ENCODE data around the gene LNPEP. TPM values are rescaled to one million over a fixed set of nuclear protein-coding genes. Genes with fewer than 3 reads are reported as not detected.

Gene LNPEP
- polyA plus RNA-seq, 4 donors, result 1.1 to 22.2 (median 4.3) TPM

DNA sequence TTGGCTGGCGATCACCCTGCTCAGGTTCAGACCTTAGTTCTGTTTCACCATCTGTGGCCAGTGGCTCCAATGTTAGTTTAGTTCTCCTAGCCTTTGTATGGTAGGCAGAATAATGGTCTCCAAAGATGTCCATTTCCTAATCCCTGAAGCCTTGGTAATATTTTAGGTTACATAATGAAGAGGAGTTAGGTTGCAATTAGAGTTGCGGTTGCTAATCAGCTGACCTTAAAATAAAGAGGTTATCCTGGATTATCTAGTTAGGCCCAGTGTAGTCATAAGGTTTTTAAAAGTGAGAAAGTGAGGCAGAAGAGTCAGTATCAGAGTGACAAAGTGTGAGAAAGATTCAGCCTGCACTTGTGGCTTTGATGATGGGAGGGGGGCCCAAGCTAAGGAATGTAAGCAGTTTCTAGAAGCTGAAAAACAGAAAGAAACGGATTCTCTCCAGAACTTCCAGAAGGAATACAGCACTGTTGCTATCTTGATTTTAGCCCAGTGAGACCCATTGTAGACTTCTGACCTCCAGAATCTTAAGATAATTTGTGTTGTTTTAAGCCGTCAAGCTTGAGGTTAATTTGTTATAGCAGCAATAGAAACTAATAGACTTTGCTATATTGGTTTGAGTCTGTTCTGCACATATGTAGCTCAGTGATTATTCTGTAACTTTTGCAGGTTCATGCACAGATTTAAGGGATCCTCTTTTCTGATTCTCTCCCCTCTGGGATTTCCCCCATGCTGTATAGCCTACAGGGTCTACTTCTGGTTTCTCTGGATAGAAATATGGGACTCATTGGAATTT, 21.6 kb downstream of the LNPEP start:
- peak overlapping the region in 1 of 3 donors; percentile 45 for H3K27ac ChIP-seq (ENCODE audit: low read depth in 1 of 3, low read length in 2 of 3)
- no peaks in the 10 kb centered on the region for H3K27me3 ChIP-seq (ENCODE audit: control insufficient read depth in 3 of 3, insufficient read depth in 3 of 3, low read length in 3 of 3)
- no peak for DNase-seq
- peaks cover 0 to 13% (median 0%) of the 10 kb centered on the region in 3 donors for H3K4me1 ChIP-seq (ENCODE audit: control insufficient read depth in 3 of 3, insufficient read depth in 2 of 3, low read depth in 1 of 3, low read length in 2 of 3)
- H3K36me3 ChIP-seq (ENCODE audit: control insufficient read depth in 3 of 3, insufficient read depth in 2 of 3, low read depth in 1 of 3, low read length in 3 of 3), result peaks cover 0 to 2% (median 0%) of the 10 kb centered on the region in 3 donors
- 64 to 83% (median 68%) methylated on average over 4 of the region's 4 CpGs for WGBS, 3 donors
- FAIRE-seq, result no peak
- H3K4me3 ChIP-seq (ENCODE audit: low read depth in 1 of 3, low read length in 3 of 3), result no peak overlapping the region
- H3K9me3 ChIP-seq (ENCODE audit: control insufficient read depth in 2 of 2, insufficient read depth in 1 of 2, low read depth in 1 of 2, low read length in 1 of 2), result no peaks in the 10 kb centered on the region

DNA sequence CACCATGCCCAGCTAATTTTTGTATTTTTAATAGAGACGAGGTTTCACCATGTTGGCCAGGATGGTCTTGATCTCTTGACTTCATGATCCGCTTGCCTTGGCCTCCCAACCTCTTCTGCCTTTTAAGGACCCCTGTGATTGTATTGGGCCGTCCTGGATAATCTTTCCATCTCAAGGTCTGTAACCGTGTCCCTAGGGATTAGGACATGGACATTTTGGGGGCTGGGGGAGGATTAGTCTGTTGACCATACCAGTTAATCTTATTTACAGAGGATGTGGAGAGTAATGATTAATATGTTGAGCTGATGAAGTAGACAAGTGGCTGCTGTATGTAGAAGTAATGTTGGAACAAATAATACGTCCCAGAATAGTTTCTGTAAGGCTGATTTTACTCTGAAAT, 23.1 kb downstream of the LNPEP start:
- Histone ChIP-seq H3K9me3 (ENCODE audit: control insufficient read depth in 2 of 2, insufficient read depth in 1 of 2, low read depth in 1 of 2, low read length in 1 of 2) (no peaks in the 10 kb centered on the region), H3K27ac (ENCODE audit: low read depth in 1 of 3, low read length in 2 of 3) (no peak overlapping the region), H3K27me3 (ENCODE audit: control insufficient read depth in 3 of 3, insufficient read depth in 3 of 3, low read length in 3 of 3) (no peaks in the 10 kb centered on the region), H3K4me1 (ENCODE audit: control insufficient read depth in 3 of 3, insufficient read depth in 2 of 3, low read depth in 1 of 3, low read length in 2 of 3) (peaks cover 0 to 16% (median 0%) of the 10 kb centered on the region in 3 donors), H3K4me3 (ENCODE audit: low read depth in 1 of 3, low read length in 3 of 3) (no peak overlapping the region), H3K36me3 (ENCODE audit: control insufficient read depth in 3 of 3, insufficient read depth in 2 of 3, low read depth in 1 of 3, low read length in 3 of 3) (peaks cover 0 to 2% (median 0%) of the 10 kb centered on the region in 3 donors)
- 80 to 93% (median 89%) methylated on average over 5 of the region's 5 CpGs for WGBS, 3 donors
- FAIRE-seq (no peak), DNase-seq (no peak)

- H3K27me3 ChIP-seq (ENCODE audit: control insufficient read depth in 3 of 3, insufficient read depth in 3 of 3, low read length in 3 of 3), result no peaks in the 10 kb centered on the region
- peak in 1 of 2 donors; percentile 51 for DNase-seq
- H3K9me3 ChIP-seq (ENCODE audit: control insufficient read depth in 2 of 2, insufficient read depth in 1 of 2, low read depth in 1 of 2, low read length in 1 of 2), result no peaks in the 10 kb centered on the region
- H3K36me3 ChIP-seq (ENCODE audit: control insufficient read depth in 3 of 3, insufficient read depth in 2 of 3, low read depth in 1 of 3, low read length in 3 of 3), result peaks cover 0 to 2% (median 0%) of the 10 kb centered on the region in 3 donors
- H3K4me3 ChIP-seq (ENCODE audit: low read depth in 1 of 3, low read length in 3 of 3), result no peak overlapping the region
- H3K27ac ChIP-seq (ENCODE audit: low read depth in 1 of 3, low read length in 2 of 3), result no peak overlapping the region
- WGBS, 3 donors, result 63 to 95% (median 68%) methylated on average over 1 of the region's 1 CpG
- peaks cover 0 to 16% (median 0%) of the 10 kb centered on the region in 3 donors for H3K4me1 ChIP-seq (ENCODE audit: control insufficient read depth in 3 of 3, insufficient read depth in 2 of 3, low read depth in 1 of 3, low read length in 2 of 3)
- peak; percentile 57 for FAIRE-seq
Observed at GRCh38 chr5:96961053-96961452, 25.2 kb downstream of the LNPEP start.

DNA sequence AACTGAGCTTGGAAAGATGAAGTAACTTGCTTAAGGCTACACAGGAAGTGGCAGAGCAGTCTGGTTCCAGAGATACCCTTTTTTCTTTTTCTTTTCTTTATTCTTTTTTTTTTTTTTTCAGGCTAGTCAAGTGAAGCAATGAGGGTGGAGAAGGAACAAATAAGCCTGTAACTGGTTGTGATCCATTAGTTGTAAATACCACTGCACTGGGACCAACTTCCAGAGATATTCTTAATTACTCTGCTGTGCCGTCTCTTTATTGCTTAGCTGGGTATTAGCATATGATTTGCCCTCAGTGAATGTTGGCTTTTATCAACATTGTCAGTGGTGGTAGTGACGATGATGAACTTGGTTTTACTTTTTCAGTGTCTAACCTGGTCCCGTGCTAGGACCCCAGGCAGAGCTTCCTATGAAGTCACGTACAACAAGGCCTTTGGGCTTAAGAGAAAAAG, 26.7 kb downstream of the LNPEP start:
- Histone ChIP-seq H3K36me3 (ENCODE audit: control insufficient read depth in 3 of 3, insufficient read depth in 2 of 3, low read depth in 1 of 3, low read length in 3 of 3) (peaks cover 0 to 2% (median 0%) of the 10 kb centered on the region in 3 donors), H3K4me3 (ENCODE audit: low read depth in 1 of 3, low read length in 3 of 3) (no peak overlapping the region), H3K27ac (ENCODE audit: low read depth in 1 of 3, low read length in 2 of 3) (peak overlapping the region in 2 of 3 donors; percentile 8 to 22), H3K27me3 (ENCODE audit: control insufficient read depth in 3 of 3, insufficient read depth in 3 of 3, low read length in 3 of 3) (no peaks in the 10 kb centered on the region), H3K9me3 (ENCODE audit: control insufficient read depth in 2 of 2, insufficient read depth in 1 of 2, low read depth in 1 of 2, low read length in 1 of 2) (no peaks in the 10 kb centered on the region), H3K4me1 (ENCODE audit: control insufficient read depth in 3 of 3, insufficient read depth in 2 of 3, low read depth in 1 of 3, low read length in 2 of 3) (peaks cover 0 to 14% (median 0%) of the 10 kb centered on the region in 3 donors)
- FAIRE-seq, result no peak
- WGBS, 3 donors, result 48 to 63% (median 59%) methylated on average over 4 of the region's 4 CpGs
- peak; percentile 12 to 26 for DNase-seq

DNA sequence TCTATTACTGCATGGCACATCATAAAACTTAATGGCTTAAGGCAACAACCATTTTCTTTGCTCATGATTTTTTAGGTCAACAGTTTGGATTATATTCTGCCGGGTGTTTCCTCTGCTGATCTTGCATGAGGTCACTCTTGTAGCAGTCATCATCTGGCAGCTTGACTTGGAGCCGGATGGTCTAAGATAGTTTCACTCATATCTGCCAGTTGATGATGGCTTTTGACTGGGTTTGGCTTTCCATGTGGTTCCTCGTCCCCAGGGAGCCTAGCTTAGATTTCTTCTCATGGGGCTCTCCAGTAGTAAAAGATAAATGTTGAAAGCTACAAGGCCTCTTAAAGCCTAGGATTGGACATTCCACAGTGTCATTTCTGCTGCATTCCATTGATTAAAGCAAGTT, 27.4 kb downstream of the LNPEP start:
- Histone ChIP-seq H3K4me3 (ENCODE audit: low read depth in 1 of 3, low read length in 3 of 3) (no peak overlapping the region), H3K9me3 (ENCODE audit: control insufficient read depth in 2 of 2, insufficient read depth in 1 of 2, low read depth in 1 of 2, low read length in 1 of 2) (no peaks in the 10 kb centered on the region), H3K27me3 (ENCODE audit: control insufficient read depth in 3 of 3, insufficient read depth in 3 of 3, low read length in 3 of 3) (no peaks in the 10 kb centered on the region), H3K36me3 (ENCODE audit: control insufficient read depth in 3 of 3, insufficient read depth in 2 of 3, low read depth in 1 of 3, low read length in 3 of 3) (peaks cover 0 to 2% (median 0%) of the 10 kb centered on the region in 3 donors), H3K4me1 (ENCODE audit: control insufficient read depth in 3 of 3, insufficient read depth in 2 of 3, low read depth in 1 of 3, low read length in 2 of 3) (peaks cover 0 to 10% (median 0%) of the 10 kb centered on the region in 3 donors), H3K27ac (ENCODE audit: low read depth in 1 of 3, low read length in 2 of 3) (peak overlapping the region in 2 of 3 donors; percentile 64 to 79)
- DNase-seq (peak; percentile 25 to 30), FAIRE-seq (no peak)
- WGBS, 3 donors, result 31 to 52% (median 41%) methylated on average over 3 of the region's 3 CpGs

GRCh38 chr5:96966801-96967200, 30.9 kb downstream of the LNPEP start:
- H3K36me3 ChIP-seq (ENCODE audit: control insufficient read depth in 3 of 3, insufficient read depth in 2 of 3, low read depth in 1 of 3, low read length in 3 of 3), result no peaks in the 10 kb centered on the region
- H3K27me3 ChIP-seq (ENCODE audit: control insufficient read depth in 3 of 3, insufficient read depth in 3 of 3, low read length in 3 of 3), result no peaks in the 10 kb centered on the region
- no peak overlapping the region for H3K27ac ChIP-seq (ENCODE audit: low read depth in 1 of 3, low read length in 2 of 3)
- FAIRE-seq, result no peak
- H3K4me1 ChIP-seq (ENCODE audit: control insufficient read depth in 3 of 3, insufficient read depth in 2 of 3, low read depth in 1 of 3, low read length in 2 of 3), result peaks cover 0 to 14% (median 0%) of the 10 kb centered on the region in 3 donors
- H3K9me3 ChIP-seq (ENCODE audit: control insufficient read depth in 2 of 2, insufficient read depth in 1 of 2, low read depth in 1 of 2, low read length in 1 of 2), result no peaks in the 10 kb centered on the region
- no peak for DNase-seq
- WGBS, 3 donors, result 93 to 97% (median 95%) methylated on average over 4 of the region's 4 CpGs
- H3K4me3 ChIP-seq (ENCODE audit: low read depth in 1 of 3, low read length in 3 of 3), result no peak overlapping the region

DNA sequence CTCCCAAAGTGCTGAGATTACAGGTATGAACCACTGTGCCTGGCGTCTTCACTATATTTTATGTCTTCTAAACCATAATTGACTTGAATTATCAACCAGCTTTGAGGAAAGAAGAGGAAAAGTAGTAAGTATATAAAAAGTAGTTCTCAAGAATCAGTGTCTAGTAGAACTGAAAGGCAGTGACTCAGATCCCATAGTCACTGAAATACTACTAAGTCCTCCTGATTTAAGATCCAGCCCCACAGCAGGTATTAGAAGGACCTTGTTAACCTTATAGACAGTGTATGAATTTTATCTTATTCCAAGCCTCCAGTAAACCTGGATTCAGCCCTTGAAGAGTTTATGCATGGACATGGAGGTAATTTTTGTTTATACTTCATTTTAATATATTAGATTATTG, 31.5 kb downstream of the LNPEP start:
- no peaks in the 10 kb centered on the region for H3K27me3 ChIP-seq (ENCODE audit: control insufficient read depth in 3 of 3, insufficient read depth in 3 of 3, low read length in 3 of 3)
- H3K9me3 ChIP-seq (ENCODE audit: control insufficient read depth in 2 of 2, insufficient read depth in 1 of 2, low read depth in 1 of 2, low read length in 1 of 2), result no peaks in the 10 kb centered on the region
- no peak overlapping the region for H3K4me3 ChIP-seq (ENCODE audit: low read depth in 1 of 3, low read length in 3 of 3)
- H3K27ac ChIP-seq (ENCODE audit: low read depth in 1 of 3, low read length in 2 of 3), result no peak overlapping the region
- no peak for FAIRE-seq
- 0 to 96% (median 82%) methylated on average over 1 of the region's 1 CpG for WGBS, 3 donors
- H3K4me1 ChIP-seq (ENCODE audit: control insufficient read depth in 3 of 3, insufficient read depth in 2 of 3, low read depth in 1 of 3, low read length in 2 of 3), result peaks cover 0 to 14% (median 0%) of the 10 kb centered on the region in 3 donors
- H3K36me3 ChIP-seq (ENCODE audit: control insufficient read depth in 3 of 3, insufficient read depth in 2 of 3, low read depth in 1 of 3, low read length in 3 of 3), result no peaks in the 10 kb centered on the region
- DNase-seq, result no peak

DNA sequence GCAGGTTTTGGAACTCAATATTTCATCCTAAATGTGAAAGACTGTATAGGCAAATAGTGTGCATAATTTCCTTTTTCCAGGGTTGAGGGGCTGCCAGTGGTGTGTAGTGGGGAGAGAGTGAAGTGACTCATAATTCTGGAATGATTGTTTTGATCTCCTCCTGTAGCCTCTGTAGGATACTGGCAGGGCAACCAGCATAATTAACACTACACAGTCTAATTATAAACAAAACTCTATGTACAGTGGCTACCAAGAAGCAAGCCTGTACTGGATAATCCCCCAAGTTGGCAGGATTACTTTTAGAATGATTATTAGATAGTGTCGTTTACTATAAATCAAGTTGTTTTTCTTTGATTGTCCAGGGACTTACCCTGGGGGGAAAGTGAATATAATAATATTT, 32.2 kb downstream of the LNPEP start:
- DNase-seq (no peak), FAIRE-seq (no peak)
- H3K9me3 ChIP-seq (ENCODE audit: control insufficient read depth in 2 of 2, insufficient read depth in 1 of 2, low read depth in 1 of 2, low read length in 1 of 2), result no peaks in the 10 kb centered on the region
- WGBS, 3 donors, result 44 to 73% (median 72%) methylated on average over 1 of the region's 1 CpG
- no peak overlapping the region for H3K4me3 ChIP-seq (ENCODE audit: low read depth in 1 of 3, low read length in 3 of 3)
- H3K27me3 ChIP-seq (ENCODE audit: control insufficient read depth in 3 of 3, insufficient read depth in 3 of 3, low read length in 3 of 3), result no peaks in the 10 kb centered on the region
- H3K4me1 ChIP-seq (ENCODE audit: control insufficient read depth in 3 of 3, insufficient read depth in 2 of 3, low read depth in 1 of 3, low read length in 2 of 3), result peaks cover 0 to 11% (median 0%) of the 10 kb centered on the region in 3 donors
- H3K36me3 ChIP-seq (ENCODE audit: control insufficient read depth in 3 of 3, insufficient read depth in 2 of 3, low read depth in 1 of 3, low read length in 3 of 3), result no peaks in the 10 kb centered on the region
- H3K27ac ChIP-seq (ENCODE audit: low read depth in 1 of 3, low read length in 2 of 3), result no peak overlapping the region

Data from small intestine (tissue), 7 donors.